Right lung (tissue), 10 donors: ENCODE data around the gene HARS1. TPM values are rescaled to one million over a fixed set of nuclear protein-coding genes. Genes with fewer than 3 reads are reported as not detected.
A peak's percentile ranks its signal among the peaks of the same experiment; 100 is the strongest.
"Not testable (repeated sequence)": the region's sequence is repeated elsewhere in the genome, so short reads cannot be mapped to it uniquely, and the experiment has no call there.

Experiments used
- DNase-seq, 2 donors: peaks; one replicate each; pipeline ENCODE4 v3.0.0-alpha.2; 2013
- long read RNA-seq, 8 donors: transcript quantifications; one replicate each; lab custom pipeline, GENCODE V29; 2026
- polyA plus RNA-seq, 5 donors: library from polyadenylated mRNA; unstranded; fragments of 120-200 nt; gene quantifications; one replicate each; pipeline versions ENCODE4 v1.2.1 to v1.2.3, GENCODE V29; 2013; ENCODE audit warnings: inconsistent platforms in 1 of 5, low replicate concordance in 1 of 5; ENCODE audit not compliant: insufficient read length in 5 of 5, insufficient read depth in 1 of 5

Gene HARS1
- 10 to 100 TPM; 71.4 to 77.3 (median 73.1) TPM for polyA plus RNA-seq
- long read RNA-seq, donor 1, transcript HARS-215 (13 exons, 1,945 nt) = major isoform, 18 of 307 reads
- long read RNA-seq, donor 1, partial matches to known transcripts = 232 of 307 reads
- long read RNA-seq, donor 1, other reads (novel, unspliced or antisense) = 55 of 307 reads
- long read RNA-seq, donor 2, transcript HARS-215 (13 exons, 1,945 nt) = major isoform, 18 of 134 reads
- long read RNA-seq, donor 2, partial matches to known transcripts = 94 of 134 reads
- long read RNA-seq, donor 2, other reads (novel, unspliced or antisense) = 20 of 134 reads
- long read RNA-seq, donor 3, transcript HARS-215 (13 exons, 1,945 nt) = major isoform, 15 of 270 reads
- long read RNA-seq, donor 3, transcript HARS-211 (3 exons, 619 nt) = minor isoform, 6 of 270 reads
- long read RNA-seq, donor 3, partial matches to known transcripts = 203 of 270 reads
- long read RNA-seq, donor 3, other reads (novel, unspliced or antisense) = 44 of 270 reads
- long read RNA-seq, donor 4, partial matches to known transcripts = 24 of 30 reads
- long read RNA-seq, donor 4, other reads (novel, unspliced or antisense) = 0 of 30 reads
- long read RNA-seq, donor 5, transcript HARS-211 (3 exons, 619 nt) = minor isoform, 6 of 245 reads
- long read RNA-seq, donor 5, transcript HARS-215 (13 exons, 1,945 nt) = major isoform, 17 of 245 reads
- long read RNA-seq, donor 5, partial matches to known transcripts = 157 of 245 reads
- long read RNA-seq, donor 5, other reads (novel, unspliced or antisense) = 59 of 245 reads
- long read RNA-seq, donor 6, transcript HARS-211 (3 exons, 619 nt) = minor isoform, 7 of 63 reads
- long read RNA-seq, donor 6, transcript HARS-215 (13 exons, 1,945 nt) = major isoform, 17 of 63 reads
- long read RNA-seq, donor 6, partial matches to known transcripts = 36 of 63 reads
- long read RNA-seq, donor 6, other reads (novel, unspliced or antisense) = 0 of 63 reads
- long read RNA-seq, donor 7, transcript HARS-215 (13 exons, 1,945 nt) = major isoform, 19 of 344 reads
- long read RNA-seq, donor 7, partial matches to known transcripts = 291 of 344 reads
- long read RNA-seq, donor 7, other reads (novel, unspliced or antisense) = 31 of 344 reads
- long read RNA-seq, donor 8, transcript HARS-211 (3 exons, 619 nt) = minor isoform, 6 of 86 reads
- long read RNA-seq, donor 8, transcript HARS-215 (13 exons, 1,945 nt) = major isoform, 12 of 86 reads
- long read RNA-seq, donor 8, partial matches to known transcripts = 45 of 86 reads
- long read RNA-seq, donor 8, other reads (novel, unspliced or antisense) = 22 of 86 reads

GRCh38 chr5:140690941-140691924, at the start of gene HARS1, which contains the start of gene HARS2:
HARS1 (minus strand) TSS chr5:140691370; CDS start chr5:140691304, 66 bp downstream.
HARS2 (plus strand) TSS chr5:140691455; CDS start chr5:140691649, 194 bp downstream.
- peak; percentile 82 for DNase-seq

- DNase-seq = no peak
Observed at GRCh38 chr5:140737486-140737885, 46.3 kb upstream of the HARS1 start.

- no peak for DNase-seq
Observed at GRCh38 chr5:140734354-140734753, 43.2 kb upstream of the HARS1 start.

- DNase-seq = no peak
Observed at GRCh38 chr5:140733098-140733497, 41.9 kb upstream of the HARS1 start.

- peak; percentile 4 to 13 for DNase-seq
Observed at GRCh38 chr5:140725799-140726471, 34.8 kb upstream of the HARS1 start.

GRCh38 chr5:140721395-140721794, 30.2 kb upstream of the HARS1 start:
- DNase-seq = not testable (repeated sequence)

GRCh38 chr5:140720738-140721137, 29.6 kb upstream of the HARS1 start:
- not testable (repeated sequence) for DNase-seq

- DNase-seq = no peak
Observed at GRCh38 chr5:140718266-140718592, 27.1 kb upstream of the HARS1 start.

- not testable (repeated sequence) for DNase-seq
Observed at GRCh38 chr5:140716238-140716637, 25.1 kb upstream of the HARS1 start.

GRCh38 chr5:140713562-140714094, 22.5 kb upstream of the HARS1 start:
- no peak for DNase-seq

GRCh38 chr5:140711794-140712193, 20.6 kb upstream of the HARS1 start:
- no peak for DNase-seq

GRCh38 chr5:140710899-140711552, 19.9 kb upstream of the HARS1 start:
- peak; percentile 17 to 67 for DNase-seq

GRCh38 chr5:140708787-140709186, 17.6 kb upstream of the HARS1 start:
- not testable (repeated sequence) for DNase-seq

- no peak for DNase-seq
Observed at GRCh38 chr5:140707812-140708211, 16.6 kb upstream of the HARS1 start.

- DNase-seq = peak; percentile 89 to 94
Observed at GRCh38 chr5:140700177-140701144, 9.3 kb upstream of the HARS1 start, which contains the start of gene ZMAT2. ZMAT2 (plus strand) TSS chr5:140700447; CDS start chr5:140700461, 14 bp downstream.

GRCh38 chr5:140696891-140697492, 5.8 kb upstream of the HARS1 start:
- DNase-seq = no peak

- no peak for DNase-seq
Observed at GRCh38 chr5:140694276-140694675, 3.1 kb upstream of the HARS1 start.
